Measurements from ENCODE around the gene RTF2.

The RTF2 gene

DNA sequence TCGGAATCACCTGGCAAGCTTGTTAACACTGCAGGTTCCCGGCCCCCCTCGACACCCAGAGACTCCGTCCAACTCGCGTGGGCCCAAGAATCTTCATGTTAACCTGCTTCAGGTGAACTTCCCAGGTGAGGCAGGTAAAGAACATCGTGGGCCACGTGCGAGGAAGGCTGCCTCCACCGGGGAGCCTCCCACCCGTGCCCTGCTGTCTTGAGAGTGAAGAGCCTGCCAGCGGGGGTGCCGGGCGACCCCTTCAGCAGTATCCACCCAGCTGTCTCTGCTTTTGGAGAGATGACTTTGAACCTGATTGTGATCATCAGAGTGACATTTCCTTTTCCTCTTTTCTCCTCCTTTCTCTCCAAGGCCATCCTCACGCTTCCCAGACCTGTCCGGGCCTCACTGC is 22.9 kb upstream of the RTF2 start:
- H3K27ac Mint-ChIP-seq: no peak overlapping the region
- TF ChIP-seq, protein P1, sequence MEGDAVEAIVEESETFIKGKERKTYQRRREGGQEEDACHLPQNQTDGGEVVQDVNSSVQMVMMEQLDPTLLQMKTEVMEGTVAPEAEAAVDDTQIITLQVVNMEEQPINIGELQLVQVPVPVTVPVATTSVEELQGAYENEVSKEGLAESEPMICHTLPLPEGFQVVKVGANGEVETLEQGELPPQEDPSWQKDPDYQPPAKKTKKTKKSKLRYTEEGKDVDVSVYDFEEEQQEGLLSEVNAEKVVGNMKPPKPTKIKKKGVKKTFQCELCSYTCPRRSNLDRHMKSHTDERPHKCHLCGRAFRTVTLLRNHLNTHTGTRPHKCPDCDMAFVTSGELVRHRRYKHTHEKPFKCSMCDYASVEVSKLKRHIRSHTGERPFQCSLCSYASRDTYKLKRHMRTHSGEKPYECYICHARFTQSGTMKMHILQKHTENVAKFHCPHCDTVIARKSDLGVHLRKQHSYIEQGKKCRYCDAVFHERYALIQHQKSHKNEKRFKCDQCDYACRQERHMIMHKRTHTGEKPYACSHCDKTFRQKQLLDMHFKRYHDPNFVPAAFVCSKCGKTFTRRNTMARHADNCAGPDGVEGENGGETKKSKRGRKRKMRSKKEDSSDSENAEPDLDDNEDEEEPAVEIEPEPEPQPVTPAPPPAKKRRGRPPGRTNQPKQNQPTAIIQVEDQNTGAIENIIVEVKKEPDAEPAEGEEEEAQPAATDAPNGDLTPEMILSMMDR (IDR thresholded peaks at IDR 0.05): no peak
- no peaks in the 10 kb centered on the region for H3K9me3 Mint-ChIP-seq
- H3K4me3 Mint-ChIP-seq: no peak overlapping the region
- H3K4me1 Mint-ChIP-seq: peaks cover 4% of the 10 kb centered on the region
- H3K36me3 Mint-ChIP-seq (ENCODE audit: low read depth): no peaks in the 10 kb centered on the region
- DNase-seq: no peak
- peaks cover 36% of the 10 kb centered on the region for H3K27me3 Mint-ChIP-seq (ENCODE audit: low read depth, poor library complexity)

DNA sequence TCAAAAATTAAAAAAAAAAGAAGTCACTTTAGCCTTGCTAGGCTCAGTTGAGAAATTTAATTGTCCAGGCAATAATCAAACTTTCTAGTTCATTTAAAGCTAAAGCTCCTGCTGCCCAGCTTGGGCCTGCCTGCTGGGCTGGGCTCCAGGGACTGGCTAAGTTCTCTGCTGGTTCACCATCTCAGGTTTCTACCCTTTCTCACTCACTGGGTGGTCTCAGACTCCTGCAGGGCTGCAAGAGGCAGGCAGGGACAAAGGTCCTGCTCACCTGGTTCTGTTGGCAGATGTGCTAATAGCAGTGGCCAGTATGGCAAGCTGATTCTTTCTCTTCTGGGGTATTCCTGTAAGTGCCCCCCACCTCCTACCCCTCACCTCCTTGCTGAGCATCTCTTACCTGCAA is 21.2 kb upstream of the RTF2 start:
- no peak overlapping the region for H3K27ac Mint-ChIP-seq
- DNase-seq: peak; percentile 16
- no peak overlapping the region for H3K4me3 Mint-ChIP-seq
- peaks cover 52% of the 10 kb centered on the region for H3K27me3 Mint-ChIP-seq (ENCODE audit: low read depth, poor library complexity)
- H3K36me3 Mint-ChIP-seq (ENCODE audit: low read depth): no peaks in the 10 kb centered on the region
- peaks cover 4% of the 10 kb centered on the region for H3K4me1 Mint-ChIP-seq
- no peaks in the 10 kb centered on the region for H3K9me3 Mint-ChIP-seq
- TF ChIP-seq, protein P1 (IDR thresholded peaks at IDR 0.05): no peak

DNA sequence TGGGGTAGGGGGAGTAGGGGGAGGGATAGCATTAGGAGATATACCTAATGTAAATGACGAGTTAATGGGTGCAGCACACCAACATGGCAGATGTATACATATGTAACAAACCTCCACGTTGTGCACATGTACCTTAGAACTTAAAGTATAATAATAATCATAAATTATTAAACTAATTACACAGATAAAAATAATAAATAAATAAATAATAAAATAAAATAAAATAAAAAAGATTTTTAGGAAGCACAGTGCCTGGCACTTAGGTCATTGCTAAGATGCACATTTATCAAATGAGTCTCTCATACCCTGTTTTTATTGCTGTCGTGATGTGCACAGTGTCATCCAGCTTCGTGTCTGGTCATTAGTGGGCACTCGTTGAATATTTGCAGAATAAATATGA is 19.0 kb upstream of the RTF2 start:
- H3K27me3 Mint-ChIP-seq (ENCODE audit: low read depth, poor library complexity): peaks cover 63% of the 10 kb centered on the region
- DNase-seq: no peak
- H3K4me3 Mint-ChIP-seq: no peak overlapping the region
- no peaks in the 10 kb centered on the region for H3K9me3 Mint-ChIP-seq
- H3K4me1 Mint-ChIP-seq: peaks cover 4% of the 10 kb centered on the region
- TF ChIP-seq, protein P1 (IDR thresholded peaks at IDR 0.05): no peak
- no peak overlapping the region for H3K27ac Mint-ChIP-seq
- H3K36me3 Mint-ChIP-seq (ENCODE audit: low read depth): no peaks in the 10 kb centered on the region

DNA sequence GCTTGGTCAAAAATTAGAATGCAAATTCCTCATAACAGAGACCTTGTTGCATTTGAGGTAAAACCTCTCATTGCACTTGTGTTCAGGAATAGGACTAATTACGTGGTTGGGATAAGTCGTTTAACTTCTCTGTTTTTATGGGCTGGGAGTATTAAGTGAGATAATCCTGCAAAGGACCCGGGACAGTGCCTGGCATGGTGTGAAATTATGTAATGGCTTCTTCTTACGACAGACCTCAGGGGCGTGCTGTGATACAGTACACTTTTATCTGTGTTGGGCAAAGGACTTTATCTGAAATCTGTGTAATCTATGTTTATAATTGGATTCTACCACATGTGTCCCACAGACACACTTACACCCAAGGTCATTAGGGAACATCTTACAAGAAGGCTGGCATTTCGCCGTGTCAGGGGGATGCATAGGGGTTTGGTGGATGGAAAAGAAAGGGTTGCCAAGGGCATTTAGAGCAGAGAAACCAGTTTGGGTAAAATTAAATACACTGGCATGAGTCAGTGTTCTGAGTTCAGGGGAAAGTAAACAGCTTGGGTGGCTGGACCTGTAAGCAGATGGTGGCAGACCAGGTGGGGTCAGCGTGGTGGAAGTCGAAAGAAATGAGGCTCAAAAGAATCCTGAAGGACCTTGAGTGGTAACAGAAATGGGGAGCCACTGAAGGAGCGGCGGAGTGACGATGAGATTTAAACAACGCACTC is 17.2 kb upstream of the RTF2 start:
- no peak for DNase-seq
- Mint-ChIP-seq H3K4me3 (no peak overlapping the region), H3K27ac (no peak overlapping the region), H3K27me3 (ENCODE audit: low read depth, poor library complexity) (peaks cover 61% of the 10 kb centered on the region), H3K4me1 (peaks cover 4% of the 10 kb centered on the region), H3K36me3 (ENCODE audit: low read depth) (no peaks in the 10 kb centered on the region), H3K9me3 (no peaks in the 10 kb centered on the region)
- TF ChIP-seq, protein P1 (IDR thresholded peaks at IDR 0.05): no peak

DNA sequence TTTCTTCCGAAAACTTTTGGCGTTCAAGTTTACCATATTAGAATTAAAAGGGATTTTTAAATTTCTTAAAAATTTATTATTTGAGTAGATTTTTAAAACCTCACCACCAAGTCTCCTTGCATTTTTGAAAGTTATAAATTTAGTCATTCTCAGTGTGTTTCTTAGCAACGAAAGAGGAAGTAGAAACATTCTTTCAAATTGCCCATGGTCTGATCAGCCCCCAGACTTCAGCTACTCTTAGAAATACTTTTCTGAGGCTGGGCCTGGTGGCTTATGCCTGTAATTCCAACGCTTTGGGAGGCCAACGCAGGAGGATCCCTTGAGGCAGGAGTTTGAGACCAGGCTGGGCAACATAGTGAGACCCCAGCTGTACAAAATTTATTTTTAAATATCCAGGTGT is 15.1 kb upstream of the RTF2 start:
- H3K9me3 Mint-ChIP-seq: no peaks in the 10 kb centered on the region
- H3K4me1 Mint-ChIP-seq: no peaks in the 10 kb centered on the region
- TF ChIP-seq, protein P1 (IDR thresholded peaks at IDR 0.05): no peak
- no peak for DNase-seq
- H3K27ac Mint-ChIP-seq: no peak overlapping the region
- peaks cover 57% of the 10 kb centered on the region for H3K27me3 Mint-ChIP-seq (ENCODE audit: low read depth, poor library complexity)
- H3K36me3 Mint-ChIP-seq (ENCODE audit: low read depth): no peaks in the 10 kb centered on the region
- no peak overlapping the region for H3K4me3 Mint-ChIP-seq

DNA sequence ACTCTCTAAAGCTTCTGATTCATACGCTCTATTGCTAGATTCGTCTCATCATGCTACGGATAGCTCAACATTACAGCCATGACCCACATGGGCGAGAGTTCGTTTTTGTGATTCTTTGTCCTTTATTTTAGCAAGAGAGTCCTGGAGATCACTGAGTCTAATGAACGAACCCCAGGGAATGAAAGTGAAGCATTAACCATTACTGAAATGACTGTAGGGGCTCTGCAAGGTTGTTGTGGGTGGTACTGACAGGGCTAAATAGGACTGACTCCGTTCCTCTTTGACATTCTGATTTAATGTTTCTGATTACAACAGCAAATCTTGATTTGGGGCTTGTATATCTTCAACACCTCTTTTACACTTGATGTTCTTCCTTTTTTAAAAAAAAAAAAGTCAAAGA is 13.7 kb upstream of the RTF2 start:
- Mint-ChIP-seq H3K4me3 (no peak overlapping the region), H3K27ac (no peak overlapping the region), H3K4me1 (no peaks in the 10 kb centered on the region), H3K9me3 (no peaks in the 10 kb centered on the region), H3K36me3 (ENCODE audit: low read depth) (no peaks in the 10 kb centered on the region), H3K27me3 (ENCODE audit: low read depth, poor library complexity) (peaks cover 68% of the 10 kb centered on the region)
- TF ChIP-seq, protein P1 (IDR thresholded peaks at IDR 0.05): no peak
- no peak for DNase-seq

Data from nephron progenitor cell (in vitro differentiated cells).